IMR-90 (cell line): ENCODE data around the gene KLK13. TPM values are rescaled to one million over a fixed set of nuclear protein-coding genes. Genes with fewer than 3 reads are reported as not detected.

Experiments
- ATAC-seq: fragments of 200-7000 bp; cut with Tn5 transposase; 2 replicates; pipeline ENCODE4 v1.9.1; 2020; ENCODE audit warnings: low read depth, mild to moderate bottlenecking, moderate library complexity
- BruUV-seq: library from RNA; stranded (reverse); fragments of 400-500 nt; replicated peaks from 2 replicates; lab custom pipeline; 2021; lab: Mats Ljungman, UMichigan
- CTCF ChIA-PET: fragments of 300-600 bp; formaldehyde crosslinking; extraction: SDS; loops from one replicate; lab custom pipeline; 2021; ENCODE audit warnings: antibody characterized with exemption; lab: Yijun Ruan, JAX
- POLR2A ChIA-PET: fragments of 300-600 bp; sonication (Branson Sonifier 250); formaldehyde crosslinking; loops from one replicate; lab custom pipeline; 2022; ENCODE audit warnings: antibody characterized with exemption; ENCODE audit not compliant: unreplicated experiment; lab: Charles Lee
- DNase-seq: peaks from one replicate; pipeline ENCODE4 v3.0.0; 2013
- H2AFZ ChIP-seq: replicated peaks from 2 replicates; pipeline ENCODE3; 2013; ENCODE audit warnings: low read length, mild to moderate bottlenecking; ENCODE audit not compliant: poor library complexity
- H2AK5ac ChIP-seq: 2 replicates; pipeline ENCODE4 v1.6.1; 2013; ENCODE audit warnings: low read depth, low read length, inconsistent platforms
- H2AK9ac ChIP-seq: replicated peaks from 2 replicates; pipeline ENCODE3; 2013; ENCODE audit warnings: mild to moderate bottlenecking, low read depth, low read length, moderate library complexity; ENCODE audit not compliant: poor library complexity
- H2BK120ac ChIP-seq: 2 replicates; pipeline ENCODE4 v1.6.1; 2013; ENCODE audit warnings: low read depth, low read length, inconsistent platforms
- H2BK15ac ChIP-seq: 3 replicates; pipeline ENCODE4 v1.6.1; 2013; ENCODE audit warnings: low read depth, low read length, inconsistent platforms
- H2BK20ac ChIP-seq: 2 replicates; pipeline ENCODE4 v1.6.1; 2013; ENCODE audit warnings: low read depth, mild to moderate bottlenecking, inconsistent platforms, low read length, moderate library complexity
- H2BK5ac ChIP-seq: 2 replicates; pipeline ENCODE4 v1.6.1; 2013; ENCODE audit warnings: mild to moderate bottlenecking, low read depth, low read length, inconsistent platforms; ENCODE audit not compliant: poor library complexity, severe bottlenecking
- H3K14ac ChIP-seq: replicated peaks from 2 replicates; pipeline ENCODE4 v1.6.1; 2013; ENCODE audit warnings: low read depth, low read length, inconsistent platforms
- H3K18ac ChIP-seq: 2 replicates; pipeline ENCODE4 v1.6.1; 2013; ENCODE audit warnings: low read depth, low read length, control low read depth
- H3K23ac ChIP-seq: 2 replicates; pipeline ENCODE4 v1.6.1; 2013; ENCODE audit warnings: low read depth, low read length, inconsistent platforms
- H3K27ac ChIP-seq: 2 replicates; pipeline ENCODE4 v1.5.1; 2013; ENCODE audit warnings: mild to moderate bottlenecking, control low read depth, low read length; ENCODE audit not compliant: insufficient read depth
- H3K27me3 ChIP-seq: 2 replicates; pipeline ENCODE4 v1.6.1; 2013; ENCODE audit warnings: low read length; ENCODE audit not compliant: control insufficient read depth, insufficient read depth
- H3K36me3 ChIP-seq: 2 replicates; pipeline ENCODE4 v1.6.1; 2013; ENCODE audit warnings: low read length, mixed read lengths; ENCODE audit not compliant: control insufficient read depth, insufficient read depth
- H3K4ac ChIP-seq: 2 replicates; pipeline ENCODE4 v1.6.1; 2013; ENCODE audit warnings: low read depth, low read length, inconsistent platforms
- H3K4me1 ChIP-seq: 2 replicates; pipeline ENCODE4 v1.6.1; 2013; ENCODE audit warnings: low read length, mixed read lengths; ENCODE audit not compliant: control insufficient read depth, insufficient read depth
- H3K4me2 ChIP-seq: 2 replicates; pipeline ENCODE4 v1.6.1; 2013; ENCODE audit warnings: low read depth, mild to moderate bottlenecking, control low read depth, low read length, moderate library complexity
- H3K4me3 ChIP-seq: 2 replicates; pipeline ENCODE4 v1.5.1; 2013; ENCODE audit warnings: low read depth, mild to moderate bottlenecking, control low read depth, low read length, moderate library complexity; ENCODE audit not compliant: insufficient read depth
- H3K56ac ChIP-seq: 2 replicates; pipeline ENCODE4 v1.6.1; 2013; ENCODE audit warnings: low read length, inconsistent platforms; ENCODE audit not compliant: insufficient read depth; ENCODE audit errors: extremely low read depth
- H3K79me1 ChIP-seq, 2 experiments: 2 replicates each; pipeline ENCODE4 v1.6.1; 2013; ENCODE audit warnings: low read length in 2 of 2, inconsistent platforms in 1 of 2, low read depth in 1 of 2
- H3K9ac ChIP-seq: 2 replicates; pipeline ENCODE4 v1.6.1; 2013; ENCODE audit warnings: low read depth, low read length, control low read depth
- H3K9me1 ChIP-seq: 2 replicates; pipeline ENCODE4 v1.6.1; 2013; ENCODE audit warnings: low read length, inconsistent platforms; ENCODE audit not compliant: insufficient read depth
- H3K9me3 ChIP-seq: 2 replicates; pipeline ENCODE4 v1.6.1; 2013; ENCODE audit warnings: low read length; ENCODE audit not compliant: control insufficient read depth, insufficient read depth
- H4K20me1 ChIP-seq: 2 replicates; pipeline ENCODE4 v1.6.1; 2013; ENCODE audit warnings: low read length, inconsistent platforms; ENCODE audit not compliant: insufficient read depth
- H4K5ac ChIP-seq: 2 replicates; pipeline ENCODE4 v1.6.1; 2013; ENCODE audit warnings: mild to moderate bottlenecking, low read depth, low read length, control low read depth
- H4K8ac ChIP-seq, 2 experiments: 2 replicates each; pipeline ENCODE4 v1.6.1; 2013; ENCODE audit warnings: low read depth in 2 of 2, low read length in 2 of 2, control low read depth in 1 of 2, inconsistent platforms in 1 of 2
- H4K91ac ChIP-seq: 2 replicates; pipeline ENCODE4 v1.6.1; 2013; ENCODE audit warnings: low read depth, low read length, inconsistent platforms; ENCODE audit not compliant: insufficient read depth
- FOS ChIP-seq: fragments of 150-350 bp; IDR thresholded peaks from 2 replicates; pipeline ENCODE4 v1.6.1; 2016; ENCODE audit warnings: low read depth, low read length
- MAZ ChIP-seq: IDR thresholded peaks from 2 replicates; pipeline ENCODE4 v1.6.1; 2012; ENCODE audit warnings: low read depth, mild to moderate bottlenecking, low read length, improper control_type of control experiment, moderate library complexity, borderline replicate concordance
- NFE2L2 ChIP-seq: fragments of 150-350 bp; IDR thresholded peaks from 2 replicates; pipeline ENCODE4 v1.6.1; 2016; ENCODE audit warnings: low read depth, mild to moderate bottlenecking, low read length
- RAD21 ChIP-seq: IDR thresholded peaks from 2 replicates; pipeline ENCODE4 v1.6.1; 2012; ENCODE audit warnings: low read length, improper control_type of control experiment
- RFX5 ChIP-seq: IDR thresholded peaks from 2 replicates; pipeline ENCODE4 v1.8.0; 2012; ENCODE audit warnings: low read depth, mild to moderate bottlenecking, low read length, moderate library complexity
- SMC3 ChIP-seq: fragments of 150-350 bp; IDR thresholded peaks from 2 replicates; pipeline ENCODE4 v1.6.1; 2016; ENCODE audit warnings: low read depth, mild to moderate bottlenecking, antibody characterized with exemption, low read length, moderate library complexity
- WGBS, 2 experiments: methylation state at CpG; one replicate each; pipeline versions ENCODE4 v1.1.5 to v1.1.7; 2013; ENCODE audit warnings: missing lambda C conversion rate in 2 of 2; ENCODE audit not compliant: insufficient read length in 1 of 2; ENCODE audit errors: extremely low coverage in 2 of 2; 5-methylcytosine and 5-hydroxymethylcytosine counted together
- dilution Hi-C: fragments of 300-500 bp; cut with HindIII; formaldehyde crosslinking; loops from one replicate; pipeline ENCODE4 v1.14.3; 2018; ENCODE audit warnings: low sequenced_read_pairs; ENCODE audit not compliant: unreplicated experiment
- in situ Hi-C: fragments of 300-500 bp; cut with MboI; formaldehyde crosslinking; loops from 3 replicates; pipeline ENCODE4 v1.14.3; 2019; ENCODE audit warnings: low sequenced_read_pairs, inconsistent platforms, mixed read lengths
- intact Hi-C: fragments of 100-400 bp; cut with micrococcal nuclease; formaldehyde crosslinking; loops from 2 replicates; pipeline ENCODE4 v1.10.0; 2022
- polyA plus RNA-seq, 3 experiments: library from polyadenylated mRNA; depleted of rRNA; stranded (reverse); fragments of >200 nt; gene quantifications; 2 replicates each; pipeline ENCODE4 v1.2.3, GENCODE V29; 2012; ENCODE audit warnings: low replicate concordance in 1 of 3
- total RNA-seq: library from RNA; depleted of rRNA; stranded (reverse); fragments of >200 nt; gene quantifications from 2 replicates; pipeline ENCODE4 v1.2.3, GENCODE V29; 2012
- TF ChIP-seq, protein P1 (sequence below): fragments of 150-350 bp; IDR thresholded peaks from 2 replicates; pipeline ENCODE4 v1.6.1; 2016; ENCODE audit warnings: low read depth, mild to moderate bottlenecking, low read length, moderate library complexity, borderline replicate concordance
- TF ChIP-seq, protein P2 (sequence below): conservative IDR thresholded peaks from 2 replicates; pipeline ENCODE4 v1.5.1; 2012; ENCODE audit warnings: mild to moderate bottlenecking, low read depth, low read length, improper control_type of control experiment

KLK13 gene
- total and polyA plus RNA-seq, 2 of the 4 experiments (the other 2 are of a cell fraction) = not detected

DNA sequence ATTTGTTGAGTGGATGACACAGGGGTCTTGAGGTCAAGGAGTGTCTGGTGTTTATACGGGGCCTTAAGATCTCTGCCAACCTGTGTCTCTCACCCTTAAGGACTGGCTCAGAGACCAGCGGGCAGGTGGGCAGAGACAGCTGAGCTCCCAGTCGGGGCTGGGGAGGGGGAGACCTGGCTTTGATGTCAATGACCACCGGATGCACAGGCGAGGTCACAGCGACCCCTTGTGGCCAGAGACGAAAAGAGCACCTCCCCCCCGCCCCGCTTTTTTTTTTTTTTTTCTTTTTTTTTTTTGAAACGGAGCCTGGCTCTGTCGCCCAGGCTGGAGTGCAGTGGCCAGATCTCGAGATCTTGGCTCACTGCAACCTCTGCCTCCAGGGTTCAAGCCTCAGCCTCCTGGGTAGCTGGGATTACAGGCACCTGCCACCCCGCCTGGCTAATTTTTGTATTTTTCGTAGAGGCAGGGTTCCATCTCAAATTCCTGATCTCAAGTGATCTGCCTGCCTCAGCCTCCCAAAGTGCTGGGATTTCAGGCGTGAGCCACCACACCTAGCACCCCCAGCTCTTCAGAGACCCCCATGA, 29.9 kb upstream of the KLK13 start:
- H3K79me1 ChIP-seq = peaks cover 0 to 15% of the 10 kb centered on the region in 2 experiments; a peak in 2 of 4 replicates
- intact Hi-C loops (loop anchor here (1.0 to 5.0 kb wide), 2 partner anchors 73 to 162 kb away; no protein-coding TSS in a partner anchor), in situ Hi-C loops (no loop called here), dilution Hi-C loops (no loop called here)
- no peak overlapping the region for H3K14ac ChIP-seq
- no peak overlapping the region for H2AK9ac ChIP-seq
- H2BK5ac ChIP-seq = no peak overlapping the region
- no peak overlapping the region for H3K56ac ChIP-seq
- H3K4me3 ChIP-seq = no peak overlapping the region
- H3K4me2 ChIP-seq = no peak overlapping the region
- H4K5ac ChIP-seq = no peak overlapping the region
- H3K4ac ChIP-seq = no peak overlapping the region
- H3K27ac ChIP-seq = no peak overlapping the region
- POLR2A ChIA-PET = no interaction called here
- H3K4me1 ChIP-seq = peaks cover 3% of the 10 kb centered on the region; the same call in 1 of the 2 replicates
- H3K27me3 ChIP-seq = no peaks in the 10 kb centered on the region
- DNase-seq = no peak
- no peak overlapping the region for H2AK5ac ChIP-seq
- no peak overlapping the region for H4K8ac ChIP-seq
- no peak overlapping the region for H4K91ac ChIP-seq
- H4K20me1 ChIP-seq = peaks cover 13% of the 10 kb centered on the region
- H2BK20ac ChIP-seq = no peak overlapping the region
- H3K23ac ChIP-seq = no peak overlapping the region
- no peak overlapping the region for H2BK120ac ChIP-seq
- no peak overlapping the region for H3K9ac ChIP-seq
- TF ChIP-seq, protein P1, sequence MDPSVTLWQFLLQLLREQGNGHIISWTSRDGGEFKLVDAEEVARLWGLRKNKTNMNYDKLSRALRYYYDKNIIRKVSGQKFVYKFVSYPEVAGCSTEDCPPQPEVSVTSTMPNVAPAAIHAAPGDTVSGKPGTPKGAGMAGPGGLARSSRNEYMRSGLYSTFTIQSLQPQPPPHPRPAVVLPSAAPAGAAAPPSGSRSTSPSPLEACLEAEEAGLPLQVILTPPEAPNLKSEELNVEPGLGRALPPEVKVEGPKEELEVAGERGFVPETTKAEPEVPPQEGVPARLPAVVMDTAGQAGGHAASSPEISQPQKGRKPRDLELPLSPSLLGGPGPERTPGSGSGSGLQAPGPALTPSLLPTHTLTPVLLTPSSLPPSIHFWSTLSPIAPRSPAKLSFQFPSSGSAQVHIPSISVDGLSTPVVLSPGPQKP = no peak
- TF ChIP-seq RFX5 (no peak), FOS (no peak), RAD21 (peak; percentile 46), MAZ (peak; percentile 47; the same call in 1 of the 2 replicates), SMC3 (peak; percentile 31), NFE2L2 (no peak)
- TF ChIP-seq, protein P2, sequence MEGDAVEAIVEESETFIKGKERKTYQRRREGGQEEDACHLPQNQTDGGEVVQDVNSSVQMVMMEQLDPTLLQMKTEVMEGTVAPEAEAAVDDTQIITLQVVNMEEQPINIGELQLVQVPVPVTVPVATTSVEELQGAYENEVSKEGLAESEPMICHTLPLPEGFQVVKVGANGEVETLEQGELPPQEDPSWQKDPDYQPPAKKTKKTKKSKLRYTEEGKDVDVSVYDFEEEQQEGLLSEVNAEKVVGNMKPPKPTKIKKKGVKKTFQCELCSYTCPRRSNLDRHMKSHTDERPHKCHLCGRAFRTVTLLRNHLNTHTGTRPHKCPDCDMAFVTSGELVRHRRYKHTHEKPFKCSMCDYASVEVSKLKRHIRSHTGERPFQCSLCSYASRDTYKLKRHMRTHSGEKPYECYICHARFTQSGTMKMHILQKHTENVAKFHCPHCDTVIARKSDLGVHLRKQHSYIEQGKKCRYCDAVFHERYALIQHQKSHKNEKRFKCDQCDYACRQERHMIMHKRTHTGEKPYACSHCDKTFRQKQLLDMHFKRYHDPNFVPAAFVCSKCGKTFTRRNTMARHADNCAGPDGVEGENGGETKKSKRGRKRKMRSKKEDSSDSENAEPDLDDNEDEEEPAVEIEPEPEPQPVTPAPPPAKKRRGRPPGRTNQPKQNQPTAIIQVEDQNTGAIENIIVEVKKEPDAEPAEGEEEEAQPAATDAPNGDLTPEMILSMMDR = peak; percentile 56
- H2AFZ ChIP-seq = peak overlapping the region; percentile 62
- H3K9me3 ChIP-seq = no peaks in the 10 kb centered on the region
- no peaks in the 10 kb centered on the region; the same call in 1 of the 2 replicates for H3K9me1 ChIP-seq
- CTCF ChIA-PET = interaction anchor here (0.7 to 1.0 kb wide), 2 partner anchors 73 to 166 kb away, joined by 3 to 7 read pairs; no protein-coding TSS in a partner anchor
- BruUV-seq = no TSS peak
- no peak for ATAC-seq
- peaks cover 6% of the 10 kb centered on the region for H3K36me3 ChIP-seq
- H2BK15ac ChIP-seq = no peak overlapping the region
- no peak overlapping the region for H3K18ac ChIP-seq
- WGBS, 2 experiments = 30% methylated on average over 2 of the region's 15 CpGs; no CpG with 5 or more reads in 1 of the 2 experiments
